Eye (tissue), 1 donor: Measurements from ENCODE around the gene LYPD6.
"Not testable (repeated sequence)": the region's sequence is repeated elsewhere in the genome, so short reads cannot be mapped to it uniquely, and the experiment has no call there.

Experiments
- DNase-seq: peaks from one replicate; pipeline ENCODE4 v3.0.0-alpha.2; 2015

The LYPD6 gene, protein sequence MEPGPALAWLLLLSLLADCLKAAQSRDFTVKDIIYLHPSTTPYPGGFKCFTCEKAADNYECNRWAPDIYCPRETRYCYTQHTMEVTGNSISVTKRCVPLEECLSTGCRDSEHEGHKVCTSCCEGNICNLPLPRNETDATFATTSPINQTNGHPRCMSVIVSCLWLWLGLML

DNA sequence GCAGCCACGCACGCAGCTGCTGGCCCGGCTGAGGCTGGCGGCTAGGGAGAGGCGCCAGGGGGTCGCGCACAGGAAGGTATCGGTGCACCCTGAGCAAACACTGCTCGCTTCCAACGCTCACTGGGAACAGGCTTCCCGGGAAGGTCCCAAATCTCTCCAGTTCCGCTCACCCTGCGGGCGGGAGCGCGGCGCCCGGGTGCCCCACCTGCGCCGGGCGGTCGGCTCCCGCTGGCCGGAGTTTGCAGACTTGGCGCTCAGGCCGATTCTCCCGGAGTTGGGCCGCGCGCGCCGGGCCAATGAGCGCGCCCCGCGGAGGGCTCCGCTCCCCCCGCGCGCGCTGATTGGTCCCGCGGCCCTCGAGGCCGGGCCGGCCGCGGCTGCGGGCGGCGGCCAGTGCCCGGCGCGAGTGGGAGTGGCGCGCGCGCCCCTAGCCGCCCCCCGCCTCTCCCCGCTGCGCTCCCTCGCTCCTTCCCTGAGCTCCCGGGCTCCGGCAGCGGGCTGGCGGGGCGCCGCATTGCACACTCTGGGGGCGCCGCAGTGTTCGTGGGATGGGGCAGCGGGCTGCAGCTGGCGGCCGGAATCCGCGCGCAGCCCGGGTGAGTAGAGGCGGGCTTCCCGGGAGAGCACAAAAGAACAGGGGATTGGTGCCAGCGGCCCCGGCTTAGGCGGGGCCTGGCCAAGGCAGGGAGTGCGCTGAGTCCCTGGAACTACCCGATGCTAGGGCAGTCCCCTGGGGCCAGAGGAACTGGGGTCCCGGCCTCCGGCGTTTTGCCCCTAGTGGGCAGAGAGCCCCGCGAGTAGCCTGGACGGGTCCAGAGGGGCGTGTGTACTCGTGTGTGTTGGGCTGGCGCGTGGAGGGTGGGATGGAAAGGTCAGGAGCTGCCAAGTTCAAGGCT is at the start of gene LYPD6:
TSS of gene LYPD6 (plus strand) at position 461 of the 896 bp plus-strand sequence. CDS start 107,122 bp downstream, outside the sequence.
- peak; percentile 92 for DNase-seq

DNA sequence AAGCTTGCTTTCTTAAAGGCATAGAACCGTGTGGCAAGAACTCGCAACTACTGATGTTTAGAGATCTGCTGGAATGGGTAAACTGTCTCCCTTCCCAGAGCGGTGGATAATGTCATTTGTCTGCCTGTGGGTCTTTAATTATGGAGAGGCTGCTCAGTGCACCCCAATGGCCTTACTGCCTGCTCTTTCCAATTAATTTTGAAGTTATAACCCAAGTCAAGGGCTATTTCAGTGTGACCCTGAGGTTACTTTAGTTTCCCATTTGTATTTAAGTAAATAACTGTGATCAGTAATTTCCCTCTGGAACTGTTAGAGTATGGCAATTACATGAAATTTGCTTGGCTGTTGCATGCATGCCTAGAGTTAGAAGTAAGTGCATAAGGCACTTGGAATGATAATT is 48.9 kb upstream of the LYPD6 start:
- no peak for DNase-seq

DNA sequence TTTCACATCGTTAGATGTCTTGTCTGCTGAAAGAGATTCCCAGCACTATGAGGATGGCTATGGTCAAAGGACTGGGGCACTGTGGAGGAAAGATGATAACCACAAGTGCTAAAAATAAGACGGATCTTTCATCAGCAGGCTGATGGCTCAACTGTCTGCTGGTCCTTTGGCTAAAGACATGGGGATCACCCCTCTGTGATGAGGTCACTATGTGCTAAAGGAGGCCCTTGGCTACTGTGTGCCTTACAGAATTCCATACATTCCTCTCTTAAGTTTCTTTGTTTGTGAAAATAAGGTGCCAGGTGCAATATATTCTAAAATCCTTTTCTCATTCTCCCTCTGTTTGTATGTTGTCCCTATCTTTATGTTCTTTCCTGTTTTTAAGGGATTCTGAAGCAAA is 39.7 kb upstream of the LYPD6 start:
- DNase-seq = no peak

DNA sequence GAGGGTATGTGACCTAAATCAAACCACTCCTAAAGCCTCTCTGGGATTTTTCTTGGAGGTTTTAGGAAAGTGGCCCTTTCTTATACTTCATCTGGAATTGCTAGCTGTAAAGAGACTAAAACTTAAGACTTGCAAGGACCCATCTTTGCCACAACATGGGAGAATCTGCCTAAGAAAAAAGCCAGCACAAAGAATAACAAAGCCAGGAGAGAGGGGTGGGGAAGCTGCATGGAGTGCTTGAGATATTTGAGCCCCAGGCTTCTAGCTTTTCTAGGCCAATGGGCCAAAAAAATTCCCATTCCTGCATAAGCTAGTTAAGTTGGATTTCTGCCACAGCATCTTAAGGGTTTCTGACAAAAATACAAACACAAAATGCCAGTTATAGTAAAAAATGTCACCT is 38.5 kb upstream of the LYPD6 start:
- DNase-seq = no peak

DNA sequence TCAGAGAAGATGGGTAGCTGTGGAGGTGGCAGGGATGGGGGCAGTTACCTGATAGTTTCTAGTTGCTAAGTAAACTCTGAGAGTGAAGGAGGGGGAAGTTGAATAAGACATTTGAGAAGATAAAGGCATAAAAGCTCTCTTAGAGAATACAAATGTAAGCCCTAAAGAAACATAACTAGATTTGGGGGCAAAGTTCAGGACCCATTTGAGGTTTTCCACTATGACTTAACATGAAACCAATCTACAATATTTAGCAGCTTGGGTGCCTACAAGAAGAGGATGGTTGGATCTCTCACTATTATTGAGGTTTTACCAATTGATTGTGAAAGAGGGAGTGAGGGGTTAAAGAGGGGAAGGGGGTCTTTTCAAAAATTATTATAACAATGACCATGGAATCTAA is 34.4 kb upstream of the LYPD6 start:
- DNase-seq = no peak

DNA sequence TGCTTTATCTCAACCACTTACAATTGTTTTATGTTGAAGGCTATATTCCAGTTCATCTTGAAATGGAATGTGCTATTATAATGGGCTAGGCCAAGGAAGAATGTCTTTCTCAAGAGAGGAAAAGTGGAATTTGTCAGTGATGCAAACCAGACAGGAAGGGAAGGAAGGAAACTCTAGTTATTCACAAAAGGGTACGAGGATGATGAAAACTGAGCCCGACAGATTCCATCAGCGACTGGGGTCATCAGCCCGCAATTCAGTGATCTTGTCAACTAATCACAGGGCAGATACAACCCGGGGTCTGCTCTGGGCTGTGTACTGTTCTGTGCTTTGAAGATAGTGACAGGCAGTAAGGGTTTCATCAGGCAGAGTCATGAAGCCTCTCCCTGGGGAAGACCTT is 23.4 kb upstream of the LYPD6 start:
- peak; percentile 69 for DNase-seq

DNA sequence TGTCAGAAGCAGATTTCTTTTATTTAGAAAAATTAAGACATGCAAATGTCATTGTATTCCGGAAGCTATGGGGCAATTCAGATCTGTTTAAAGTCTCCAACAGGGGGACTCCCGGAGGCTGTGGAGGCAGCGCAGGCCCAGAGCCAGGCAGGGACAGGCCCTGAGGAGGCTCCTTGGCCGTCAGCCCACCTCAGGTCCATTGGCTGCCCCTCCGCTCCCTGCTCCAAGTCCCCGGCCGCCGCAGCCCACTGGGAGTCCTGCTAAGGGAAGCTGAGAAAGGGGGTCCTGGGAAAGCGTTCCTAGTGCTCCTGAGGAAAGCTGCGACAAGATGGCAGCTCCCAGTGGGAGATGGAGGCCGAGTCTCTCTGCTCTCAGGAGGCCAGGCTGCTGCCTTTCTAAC is 20.0 kb upstream of the LYPD6 start:
- DNase-seq = no peak

DNA sequence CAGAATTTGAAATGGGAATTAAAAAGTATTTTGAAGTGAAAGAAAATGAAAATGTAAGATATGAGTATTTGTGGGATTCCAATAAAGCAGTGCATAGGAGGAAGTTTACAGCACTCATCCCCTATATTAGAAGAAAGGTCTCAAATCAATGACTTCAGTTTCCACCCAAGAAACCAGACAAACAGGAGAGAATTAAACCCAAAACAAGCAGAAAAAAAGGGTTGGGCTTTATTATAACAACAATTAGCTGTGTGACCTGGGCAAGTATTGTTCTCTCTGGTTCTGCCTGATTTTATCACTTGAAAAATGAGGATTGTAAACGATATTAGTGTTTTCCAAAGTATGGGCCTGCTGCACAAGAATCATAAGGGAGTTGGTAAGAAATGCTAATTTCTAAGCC is 18.3 kb upstream of the LYPD6 start:
- no peak for DNase-seq

DNA sequence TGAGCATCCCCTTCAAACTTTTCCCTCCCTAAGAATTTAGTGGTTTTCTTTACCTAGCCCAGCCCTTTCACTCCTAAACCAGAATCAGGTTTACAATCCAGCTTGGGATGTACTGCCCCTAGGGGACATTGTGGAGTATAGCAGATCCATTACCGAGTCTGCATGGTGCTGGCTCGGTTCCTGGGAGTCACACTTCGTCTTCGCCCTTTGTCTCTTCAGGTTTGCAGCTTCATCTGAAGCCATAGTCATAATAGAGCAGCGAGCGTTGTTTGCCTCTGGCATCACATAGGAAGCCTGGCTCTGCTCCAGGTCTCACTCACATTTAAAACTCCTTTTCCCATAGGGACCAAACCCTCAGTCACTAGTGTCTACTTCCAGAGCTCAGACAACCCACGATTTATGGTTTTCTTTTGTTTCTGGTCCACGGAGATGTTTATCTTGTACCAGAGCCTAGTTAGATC is 16.8 kb upstream of the LYPD6 start:
- peak; percentile 69 for DNase-seq

DNA sequence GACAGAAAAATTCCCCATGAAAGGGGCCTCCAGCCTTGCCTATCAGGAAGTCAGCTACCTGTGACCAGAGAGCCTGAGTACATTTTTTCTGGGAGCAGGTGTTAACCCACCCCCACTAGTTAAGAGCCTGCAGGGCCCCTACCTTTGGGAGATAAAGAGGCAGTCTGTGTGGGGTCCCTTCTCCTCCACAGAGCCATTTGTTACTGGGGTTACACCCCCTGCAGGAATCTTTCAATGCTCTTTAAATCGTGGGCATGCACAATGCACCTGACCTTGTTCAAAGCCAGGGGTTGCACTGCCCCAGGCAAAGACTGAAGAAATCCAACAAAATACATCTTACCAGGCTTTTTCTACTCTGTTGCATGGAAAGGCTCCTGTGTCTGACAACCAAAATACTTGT is 15.7 kb upstream of the LYPD6 start:
- no peak for DNase-seq

DNA sequence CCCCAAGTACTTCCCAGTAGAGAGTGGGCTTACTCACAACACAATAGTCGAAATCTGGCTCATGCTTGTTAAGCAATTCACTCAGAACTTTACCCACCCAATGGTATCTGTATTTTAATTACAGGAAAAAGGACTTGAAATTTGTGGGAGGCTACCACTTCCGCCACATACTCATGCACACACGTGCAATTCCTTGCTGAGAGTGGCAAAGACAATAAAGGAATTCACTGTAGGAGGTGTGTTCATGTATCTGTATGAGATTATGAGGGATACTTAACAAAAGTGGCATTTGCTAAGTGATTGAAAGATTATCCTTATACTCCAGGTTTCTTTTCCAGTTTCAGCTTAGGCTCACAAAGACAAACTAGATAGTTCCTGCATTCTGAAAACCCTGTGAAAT is 14.9 kb upstream of the LYPD6 start:
- DNase-seq = no peak

DNA sequence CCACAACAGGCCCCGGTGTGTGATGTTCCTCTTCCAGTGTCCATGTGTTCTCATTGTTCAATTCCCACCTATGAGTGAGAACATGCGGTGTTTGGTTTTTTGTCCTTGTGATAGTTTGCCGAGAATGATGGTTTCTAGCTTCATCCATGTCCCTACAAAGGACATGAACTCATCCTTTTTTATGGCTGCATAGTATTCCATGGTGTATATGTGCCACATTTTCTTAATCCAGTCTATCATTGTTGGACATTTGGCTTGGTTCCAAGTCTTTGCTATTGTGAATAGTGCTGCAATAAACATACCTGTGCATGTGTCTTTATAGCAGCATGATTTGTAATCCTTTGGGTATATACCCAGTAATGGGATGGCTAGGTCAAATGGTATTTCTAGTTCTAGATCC is 11.8 kb upstream of the LYPD6 start:
- DNase-seq = not testable (repeated sequence)

DNA sequence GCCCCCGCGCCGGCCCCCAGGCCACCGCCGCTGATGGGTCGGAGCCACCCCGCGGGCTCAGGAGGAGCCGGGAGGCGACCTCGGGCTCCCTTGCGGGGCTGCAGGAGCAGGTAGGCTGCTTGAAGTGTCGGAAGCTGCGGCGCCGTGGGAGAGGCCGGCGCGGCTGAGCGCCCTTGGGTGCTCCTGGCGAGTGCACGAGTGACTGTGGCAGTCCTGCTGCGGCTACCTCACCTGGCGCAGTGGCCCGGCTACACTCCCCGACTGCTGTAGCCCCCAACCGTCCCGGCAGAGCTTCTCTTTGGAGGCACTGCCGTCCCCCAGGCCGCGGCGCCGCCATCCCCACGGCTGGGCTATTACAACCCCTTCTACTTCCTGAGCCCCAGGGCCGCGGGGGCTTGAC is 10.0 kb upstream of the LYPD6 start:
- no peak for DNase-seq

DNA sequence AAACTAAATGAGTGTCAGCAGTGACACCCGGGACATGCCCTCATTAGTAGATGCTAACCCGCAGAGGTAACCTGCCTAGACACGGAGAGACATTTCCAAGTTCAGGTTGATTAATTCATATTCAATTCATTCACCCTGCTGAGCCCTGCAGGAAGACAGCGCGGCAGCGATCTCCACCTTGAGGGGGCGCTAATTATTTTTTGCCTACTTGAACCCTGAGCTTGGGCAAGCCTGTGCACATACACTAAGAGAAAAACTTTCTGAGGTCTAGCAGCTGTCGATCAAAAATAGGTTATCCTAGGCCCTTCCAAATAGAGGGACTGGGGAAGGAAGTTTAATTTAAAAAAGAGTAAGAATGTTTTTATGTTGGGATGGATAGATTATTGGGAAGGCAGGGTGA is 1.3 kb upstream of the LYPD6 start:
- peak; percentile 51 for DNase-seq

DNA sequence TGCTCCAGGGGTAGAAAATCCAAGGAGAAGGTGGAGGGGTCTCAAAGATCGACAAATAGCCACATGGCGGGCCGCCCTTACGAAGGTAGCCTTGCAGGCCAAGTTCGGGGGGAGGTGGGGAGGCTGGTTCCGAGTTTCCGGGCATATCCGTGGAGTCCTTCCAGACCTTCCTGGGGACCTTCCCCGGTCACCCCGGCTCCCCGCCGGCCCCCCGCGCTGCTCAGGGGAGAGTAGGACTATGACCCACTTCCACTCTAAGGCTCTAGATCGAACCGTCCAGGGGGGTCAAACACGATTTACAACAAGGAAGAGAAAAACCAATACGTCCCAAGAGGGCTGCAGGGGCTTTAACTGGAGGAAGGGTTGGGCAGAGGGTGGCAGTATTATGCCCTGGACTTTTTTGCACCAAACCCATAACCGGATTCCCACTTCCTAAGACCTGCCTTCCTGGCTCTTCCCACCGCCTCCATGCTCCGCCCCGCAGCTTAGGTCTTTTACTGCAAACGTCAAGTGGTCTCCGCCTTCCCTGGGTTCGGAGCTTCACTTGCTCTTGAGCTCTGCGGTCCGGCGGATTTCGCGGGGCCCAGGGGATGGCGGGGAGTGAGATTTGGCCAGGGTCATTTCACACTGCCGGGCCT is 779 bp upstream of the LYPD6 start:
- peak; percentile 91 for DNase-seq

DNA sequence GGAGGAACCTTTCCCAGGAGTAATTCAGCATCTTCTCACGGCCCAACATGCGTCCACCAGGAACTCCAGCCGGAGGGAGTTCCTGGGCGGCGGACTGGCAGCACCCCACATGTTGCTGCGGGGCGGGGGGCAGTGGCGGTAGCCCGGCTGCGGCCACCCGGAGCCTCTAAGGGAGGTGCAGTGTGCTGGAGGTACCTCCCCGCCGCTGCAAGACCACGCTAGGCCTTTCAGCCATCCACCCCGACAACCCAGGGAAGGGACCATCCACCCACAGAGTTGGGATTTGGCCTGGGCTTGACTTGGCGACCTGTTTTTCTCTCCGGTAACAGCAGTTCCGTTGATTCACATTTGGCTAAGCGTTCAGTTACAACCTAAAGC is 625 bp downstream of the LYPD6 start:
- no peak for DNase-seq

DNA sequence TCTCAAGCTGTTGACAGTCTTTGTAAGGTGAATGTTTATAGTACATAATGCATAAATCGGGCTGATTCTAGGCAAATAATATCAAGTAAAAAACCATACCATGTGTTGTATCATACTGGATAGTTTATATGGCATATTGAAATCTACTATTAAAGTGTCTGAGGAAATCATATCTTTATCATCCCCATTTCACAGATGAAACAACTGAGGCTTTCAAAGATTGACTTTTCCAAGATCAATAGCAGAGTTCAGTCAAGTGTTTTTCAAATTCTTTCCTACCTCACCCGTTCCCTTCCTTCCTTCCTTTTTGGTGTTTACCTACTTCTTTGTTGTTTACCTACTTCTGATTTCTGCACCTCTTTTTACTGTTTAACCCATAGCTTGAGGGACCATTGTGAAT is 2.0 kb downstream of the LYPD6 start:
- no peak for DNase-seq

DNA sequence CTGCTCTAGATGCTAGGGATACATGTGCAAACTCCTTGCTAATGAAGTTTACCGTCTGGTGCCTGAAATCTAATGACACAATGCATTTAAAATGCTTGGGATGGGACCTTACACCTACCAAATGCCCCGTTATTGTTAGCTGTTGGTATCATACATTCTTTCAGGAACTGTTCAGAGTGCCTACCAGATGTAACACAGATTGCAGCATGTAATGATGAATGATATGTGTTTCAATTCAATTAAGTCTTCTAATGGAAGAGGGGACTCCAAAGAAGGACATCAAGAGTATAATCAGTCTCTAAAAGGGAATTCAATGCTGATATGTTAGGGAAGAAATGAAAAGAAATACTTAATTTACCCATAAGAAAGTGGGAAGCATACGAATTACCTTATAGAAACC is 3.2 kb downstream of the LYPD6 start:
- DNase-seq = no peak

DNA sequence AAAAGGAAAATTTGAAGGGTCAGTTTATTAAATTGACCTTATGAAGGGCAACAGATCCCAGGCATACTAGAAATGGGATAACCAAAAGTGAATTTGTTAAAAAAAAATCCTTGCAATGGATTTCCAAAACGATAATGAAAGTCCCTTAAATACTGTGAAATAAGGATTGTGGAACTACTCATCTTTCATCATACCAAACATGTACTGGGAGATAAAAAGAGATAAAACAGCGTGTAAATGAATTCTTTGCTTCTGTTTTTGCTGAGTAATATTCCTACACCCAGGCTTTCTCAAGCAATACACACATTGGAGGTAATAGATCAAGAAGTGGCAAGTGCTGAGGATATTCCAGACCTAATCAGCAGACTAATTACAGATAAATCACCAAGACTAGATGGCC is 3.8 kb downstream of the LYPD6 start:
- DNase-seq = no peak

DNA sequence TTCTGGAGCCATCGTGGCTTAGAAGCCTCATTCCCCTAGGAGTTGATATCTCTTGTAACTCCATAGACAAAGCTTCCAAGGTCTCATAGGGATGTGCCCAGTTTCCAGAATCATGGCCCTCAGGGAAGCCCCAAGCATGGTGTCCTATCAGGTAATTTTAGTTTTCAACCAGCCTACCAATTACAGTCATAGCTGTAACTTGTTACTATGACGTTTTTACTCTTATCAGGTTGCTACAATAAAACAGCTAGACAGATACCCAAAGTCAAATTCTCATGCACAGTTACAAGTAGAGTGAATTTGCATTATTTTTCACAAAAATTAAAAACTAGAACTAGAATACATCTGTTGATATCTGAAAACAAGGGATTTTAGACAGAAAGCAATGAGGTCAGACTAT is 8.9 kb downstream of the LYPD6 start:
- no peak for DNase-seq

DNA sequence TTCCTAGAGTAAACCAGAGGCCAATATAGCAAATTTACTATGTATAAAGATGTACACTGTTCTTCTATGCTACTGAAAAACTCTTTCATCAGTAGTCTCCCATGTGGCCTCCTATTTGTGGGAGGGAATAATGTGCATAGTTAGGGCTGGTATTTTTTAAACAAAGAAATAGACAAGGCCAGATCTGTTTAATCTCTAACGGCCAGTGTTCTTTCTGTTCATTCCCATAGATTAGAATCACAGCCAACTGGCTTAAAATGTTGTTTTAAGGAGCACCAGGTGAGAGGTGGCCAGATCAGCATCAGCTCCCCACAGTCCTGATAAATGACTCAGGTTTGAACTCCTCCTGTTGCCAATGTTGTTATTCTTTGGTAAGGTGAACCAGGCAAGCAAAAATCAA is 12.1 kb downstream of the LYPD6 start:
- DNase-seq = no peak

DNA sequence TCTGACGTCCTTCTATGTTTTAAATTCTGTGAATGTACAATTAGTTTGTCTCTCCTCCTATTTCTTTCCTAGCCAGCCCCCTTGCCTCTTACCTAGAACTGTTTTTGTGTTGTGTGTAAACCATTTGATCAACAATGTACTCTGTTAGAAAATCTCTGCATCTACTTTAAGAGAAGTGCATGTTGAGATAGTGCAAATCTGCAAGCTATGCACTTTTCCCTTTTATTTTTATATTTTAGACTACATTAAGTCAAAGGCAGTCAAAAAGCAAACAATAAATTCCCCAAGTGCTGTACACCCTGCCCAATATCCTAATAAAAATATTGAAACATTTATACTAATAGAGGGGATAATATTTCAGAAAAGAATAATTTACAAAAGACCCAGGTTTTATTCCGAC is 13.7 kb downstream of the LYPD6 start:
- DNase-seq = no peak

DNA sequence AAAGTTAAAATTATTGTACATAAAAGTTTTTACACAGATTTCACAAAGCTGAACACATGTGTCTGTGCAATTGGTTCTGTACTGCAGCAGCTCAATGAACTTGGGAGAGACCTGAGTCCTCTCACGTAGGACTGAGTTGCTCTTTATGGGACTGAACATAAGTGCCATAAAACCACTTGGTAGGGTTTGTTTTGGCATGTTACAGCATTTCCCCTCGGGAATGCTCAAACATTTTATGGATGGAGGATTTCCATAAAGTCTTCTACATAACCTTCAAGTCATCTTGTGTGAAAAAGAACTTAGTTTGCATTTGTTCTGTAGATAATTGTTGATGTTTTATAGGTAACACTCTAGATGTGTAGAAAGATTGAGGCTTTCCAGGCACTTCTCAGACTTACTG is 15.9 kb downstream of the LYPD6 start:
- no peak for DNase-seq

DNA sequence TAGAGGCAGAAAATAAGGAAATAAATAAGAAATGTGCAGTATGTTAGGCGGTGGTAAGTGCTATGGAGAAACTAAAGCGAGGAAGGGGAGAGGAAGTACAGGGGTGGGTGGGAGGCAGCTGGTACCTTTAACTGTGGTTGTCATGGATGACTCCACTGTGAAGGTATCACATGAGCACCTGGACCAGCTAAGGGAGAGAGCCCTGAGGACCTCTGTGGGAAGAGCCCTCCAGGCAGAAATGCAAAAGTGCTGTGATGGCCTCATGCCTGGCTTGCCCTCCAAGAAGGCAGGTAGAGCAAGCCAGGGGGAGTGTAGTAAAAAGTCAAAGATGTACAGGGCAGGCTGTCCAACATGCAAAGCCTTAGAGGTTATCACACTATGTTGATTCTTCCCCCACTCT is 17.9 kb downstream of the LYPD6 start:
- no peak for DNase-seq
